HG03521 (cell line): ENCODE measurements around the gene RRP7A.
"Not testable (repeated sequence)": the region's sequence is repeated elsewhere in the genome, so short reads cannot be mapped to it uniquely, and the experiment has no call there.

Experiments
- ATAC-seq: cut with Tn5 transposase; IDR thresholded peaks from one replicate; pipeline ENCODE4 v1.9.1; 2021; ENCODE audit warnings: mild to moderate bottlenecking, moderate library complexity; ENCODE audit not compliant: unreplicated experiment

The RRP7A gene

GRCh38 chr22:42519525-42520401, at the start of gene RRP7A:
Gene RRP7A (minus strand): TSS chr22:42519796. CDS start chr22:42519786, 10 bp downstream.
- ATAC-seq: peak; percentile 84

- not testable (repeated sequence) for ATAC-seq
Observed at GRCh38 chr22:42567950-42568349, 48.4 kb upstream of the RRP7A start.

GRCh38 chr22:42565956-42566355, 46.4 kb upstream of the RRP7A start:
- no peak for ATAC-seq

- no peak for ATAC-seq
Observed at GRCh38 chr22:42564699-42565098, 45.1 kb upstream of the RRP7A start.

- ATAC-seq: not testable (repeated sequence)
Observed at GRCh38 chr22:42563943-42564342, 44.3 kb upstream of the RRP7A start.

GRCh38 chr22:42562684-42563083, 43.1 kb upstream of the RRP7A start:
- ATAC-seq: no peak

GRCh38 chr22:42562279-42562678, 42.7 kb upstream of the RRP7A start:
- ATAC-seq: no peak

GRCh38 chr22:42561856-42562255, 42.3 kb upstream of the RRP7A start:
- no peak for ATAC-seq

GRCh38 chr22:42560781-42561180, 41.2 kb upstream of the RRP7A start:
- no peak for ATAC-seq

- no peak for ATAC-seq
Observed at GRCh38 chr22:42560381-42560780, 40.8 kb upstream of the RRP7A start.

- no peak for ATAC-seq
Observed at GRCh38 chr22:42553475-42554361, 34.1 kb upstream of the RRP7A start, which contains the start of gene SERHL2. Gene SERHL2 (plus strand): TSS chr22:42553956. CDS start chr22:42554021, 65 bp downstream.

GRCh38 chr22:42552294-42552647, 32.7 kb upstream of the RRP7A start:
- not testable (repeated sequence) for ATAC-seq

- no peak for ATAC-seq
Observed at GRCh38 chr22:42549331-42550060, 29.9 kb upstream of the RRP7A start.

- no peak for ATAC-seq
Observed at GRCh38 chr22:42548597-42549330, 29.2 kb upstream of the RRP7A start.

- ATAC-seq: not testable (repeated sequence)
Observed at GRCh38 chr22:42548126-42548525, 28.5 kb upstream of the RRP7A start.

- no peak for ATAC-seq
Observed at GRCh38 chr22:42547562-42547961, 28.0 kb upstream of the RRP7A start.

- ATAC-seq: no peak
Observed at GRCh38 chr22:42544686-42545085, 25.1 kb upstream of the RRP7A start.

- ATAC-seq: not testable (repeated sequence)
Observed at GRCh38 chr22:42539236-42539771, 19.7 kb upstream of the RRP7A start.

- ATAC-seq: not testable (repeated sequence)
Observed at GRCh38 chr22:42537199-42537831, 17.7 kb upstream of the RRP7A start.
